ENCODE data around the gene PTPRCAP. TPM values are rescaled to one million over a fixed set of nuclear protein-coding genes. Genes with fewer than 3 reads are reported as not detected.

PTPRCAP gene
- total and polyA plus RNA-seq, 2 donors (not counting 1 experiment from before 2014, with no cell fraction given) = 266 to 565 TPM

GRCh38 chr11:67437809-67438157 lies 301 bp upstream of the PTPRCAP start:
- Histone ChIP-seq H3K9me3 (ENCODE audit: control extremely low read depth in 1 of 3, control insufficient read depth in 2 of 3, insufficient read depth in 1 of 3, low read length in 2 of 3) (peaks cover 0 to 3% (median 0%) of the 10 kb centered on the region in 3 donors), H3K27me3 (replicated peaks in 1 of 4; ENCODE audit: control extremely low read depth in 1 of 4, control insufficient read depth in 3 of 4, insufficient read depth in 4 of 4, low read length in 3 of 4) (no peaks in the 10 kb centered on the region), H2AFZ (ENCODE audit: insufficient read depth, low read depth, low read length, poor library complexity, severe bottlenecking) (no peak overlapping the region), H3K9ac (ENCODE audit: low read length) (peak overlapping the region; percentile 82), H3K79me2 (ENCODE audit: control insufficient read depth, insufficient read depth, low read length) (peaks cover 67% of the 10 kb centered on the region), H3K4me2 (replicated peaks; ENCODE audit: low read depth, low read length, poor library complexity, severe bottlenecking) (peak overlapping the region; percentile 99), H3K27ac (ENCODE audit: low read length in 2 of 2) (peak overlapping the region; percentile 68 to 88), H3K4me3 (ENCODE audit: control extremely low read depth in 1 of 5, extremely low read depth in 1 of 5, insufficient read depth in 1 of 5, low read depth in 2 of 5, low read length in 4 of 5) (peak overlapping the region; percentile 32 to 96 (median 86)), H4K20me1 (ENCODE audit: control insufficient read depth, insufficient read depth, low read length, poor library complexity, severe bottlenecking) (peaks cover 64% of the 10 kb centered on the region), H3K4me1 (ENCODE audit: control insufficient read depth in 2 of 2, insufficient read depth in 2 of 2, low read length in 2 of 2) (peaks cover 73 to 90% of the 10 kb centered on the region in 2 donors), H3K36me3 (replicated peaks in 1 of 2; ENCODE audit: control extremely low read depth in 1 of 2, control insufficient read depth in 1 of 2, extremely low read depth in 1 of 2, insufficient read depth in 2 of 2, low read length in 1 of 2) (peaks cover 0 to 35% of the 10 kb centered on the region in 2 experiments)
- H3K9me3 Mint-ChIP-seq (ENCODE audit: insufficient read depth) = no peaks in the 10 kb centered on the region
- H3K27me3 Mint-ChIP-seq = no peaks in the 10 kb centered on the region
- WGBS (ENCODE audit: insufficient coverage) = 43% methylated on average over 2 of the region's 3 CpGs
- ChIA-PET POLR2A (interaction anchor here (0.7 to 9.5 kb wide), 23 partner anchors 8 to 198 kb away, joined by 3 to 215 read pairs (median 11); partner anchors contain the start of genes AIP, ANKRD13D, CABP4 and CLCF1), CTCF (interaction anchor here (0.9 to 4.4 kb wide), 18 partner anchors 9 to 87 kb away, joined by 3 to 63 read pairs (median 8); partner anchors contain the start of genes CABP4, GPR152, PITPNM1 and PPP1CA)
- TF ChIP-seq EZH2 (IDR thresholded peaks at IDR 0.05; ENCODE audit: borderline replicate concordance, insufficient read depth, low read depth, low read length, poor library complexity, severe bottlenecking) (no peak), CTCF (IDR thresholded peaks at IDR 0.05) (no peak)
- peaks cover 89% of the 10 kb centered on the region for H3K4me1 Mint-ChIP-seq
- no peak for DNase-seq
- H3K27ac Mint-ChIP-seq = peak overlapping the region; percentile 98
- intact Hi-C loops (cut with micrococcal nuclease) = loop anchor here (1.0 to 2.0 kb wide), 6 partner anchors 17 to 69 kb away; partner anchors contain the start of genes AIP and TMEM134
- ATAC-seq (ENCODE audit: low read depth) = no peak
- H3K4me3 Mint-ChIP-seq = peak overlapping the region; percentile 88

GRCh38 chr11:67436459-67437081 lies 912 bp downstream of the PTPRCAP start:
- Histone ChIP-seq H3K9ac (ENCODE audit: low read length) (peak overlapping the region; percentile 82), H3K4me2 (replicated peaks; ENCODE audit: low read depth, low read length, poor library complexity, severe bottlenecking) (peak overlapping the region; percentile 99), H3K36me3 (replicated peaks in 1 of 2; ENCODE audit: control extremely low read depth in 1 of 2, control insufficient read depth in 1 of 2, extremely low read depth in 1 of 2, insufficient read depth in 2 of 2, low read length in 1 of 2) (peaks cover 0 to 46% of the 10 kb centered on the region in 2 experiments), H3K9me3 (ENCODE audit: control extremely low read depth in 1 of 3, control insufficient read depth in 2 of 3, insufficient read depth in 1 of 3, low read length in 2 of 3) (peaks cover 0 to 3% (median 0%) of the 10 kb centered on the region in 3 donors), H3K27ac (ENCODE audit: low read length in 2 of 2) (peak overlapping the region; percentile 71 to 88), H2AFZ (ENCODE audit: insufficient read depth, low read depth, low read length, poor library complexity, severe bottlenecking) (no peak overlapping the region), H3K4me1 (ENCODE audit: control insufficient read depth in 2 of 2, insufficient read depth in 2 of 2, low read length in 2 of 2) (peaks cover 65 to 89% of the 10 kb centered on the region in 2 donors), H3K27me3 (replicated peaks in 1 of 4; ENCODE audit: control extremely low read depth in 1 of 4, control insufficient read depth in 3 of 4, insufficient read depth in 4 of 4, low read length in 3 of 4) (no peaks in the 10 kb centered on the region), H3K79me2 (ENCODE audit: control insufficient read depth, insufficient read depth, low read length) (peaks cover 74% of the 10 kb centered on the region), H3K4me3 (ENCODE audit: control extremely low read depth in 1 of 5, extremely low read depth in 1 of 5, insufficient read depth in 1 of 5, low read depth in 2 of 5, low read length in 4 of 5) (peak overlapping the region; percentile 51 to 96 (median 86)), H4K20me1 (ENCODE audit: control insufficient read depth, insufficient read depth, low read length, poor library complexity, severe bottlenecking) (peaks cover 76% of the 10 kb centered on the region)
- H3K27me3 Mint-ChIP-seq = no peaks in the 10 kb centered on the region
- peaks cover 90% of the 10 kb centered on the region for H3K4me1 Mint-ChIP-seq
- intact Hi-C loops (cut with micrococcal nuclease) = loop anchor here (1.0 to 2.0 kb wide), 8 partner anchors 8 to 70 kb away; partner anchors contain the start of genes AIP, RPS6KB2 and TMEM134
- TF ChIP-seq CTCF (IDR thresholded peaks at IDR 0.05) (no peak), EZH2 (IDR thresholded peaks at IDR 0.05; ENCODE audit: borderline replicate concordance, insufficient read depth, low read depth, low read length, poor library complexity, severe bottlenecking) (no peak)
- CTCF ChIA-PET = interaction anchor here (0.6 to 4.4 kb wide), 20 partner anchors 8 to 85 kb away, joined by 3 to 63 read pairs (median 7); partner anchors contain the start of genes CABP4, PITPNM1, PPP1CA and RPS6KB2
- DNase-seq (peak; percentile 73), ATAC-seq (ENCODE audit: low read depth) (peak; percentile 39)
- H3K4me3 Mint-ChIP-seq = peak overlapping the region; percentile 88
- H3K9me3 Mint-ChIP-seq (ENCODE audit: insufficient read depth) = no peaks in the 10 kb centered on the region
- POLR2A ChIA-PET = interaction anchor here (0.6 to 9.5 kb wide), 25 partner anchors 8 to 318 kb away, joined by 3 to 215 read pairs (median 10); partner anchors contain the start of genes AIP, ANKRD13D, CABP4 and CLCF1
- WGBS (ENCODE audit: insufficient coverage) = 0% methylated on average over 5 of the region's 6 CpGs
- H3K27ac Mint-ChIP-seq = peak overlapping the region; percentile 98
